Stimulated activated naive CD4-positive, alpha-beta T cell treated with Interleukin-2 at 50 U/mL for 16 hours (primary cell): Measurements from ENCODE around the gene TEX53.

Experiments
- DNase-seq: peaks from one replicate; lab custom pipeline; 2025; lab: John Stamatoyannopoulos, UW

TEX53 gene

GRCh38 chr9:114678795-114679194, 21.2 kb upstream of the TEX53 start:
- no peak for DNase-seq

GRCh38 chr9:114678130-114678529, 20.5 kb upstream of the TEX53 start:
- DNase-seq: no peak

- DNase-seq: no peak
Measured at GRCh38 chr9:114677418-114677817, 19.8 kb upstream of the TEX53 start.

- DNase-seq: no peak
Measured at GRCh38 chr9:114676901-114677300, 19.3 kb upstream of the TEX53 start.

- no peak for DNase-seq
Measured at GRCh38 chr9:114674798-114675540, 17.4 kb upstream of the TEX53 start.

- no peak for DNase-seq
Measured at GRCh38 chr9:114674076-114674797, 16.6 kb upstream of the TEX53 start.

- DNase-seq: no peak
Measured at GRCh38 chr9:114671605-114672004, 14.0 kb upstream of the TEX53 start.

- no peak for DNase-seq
Measured at GRCh38 chr9:114669961-114670360, 12.4 kb upstream of the TEX53 start.

GRCh38 chr9:114668146-114668545, 10.5 kb upstream of the TEX53 start:
- DNase-seq: no peak

- no peak for DNase-seq
Measured at GRCh38 chr9:114666851-114667250, 9.2 kb upstream of the TEX53 start.

- DNase-seq: no peak
Measured at GRCh38 chr9:114666401-114666800, 8.8 kb upstream of the TEX53 start.

GRCh38 chr9:114664181-114664580, 6.6 kb upstream of the TEX53 start:
- no peak for DNase-seq

GRCh38 chr9:114662081-114662989, 4.7 kb upstream of the TEX53 start:
- peak; percentile 33 for DNase-seq

GRCh38 chr9:114656301-114656700, 1.3 kb downstream of the TEX53 start:
- no peak for DNase-seq

- DNase-seq: no peak
Measured at GRCh38 chr9:114655689-114656088, 1.9 kb downstream of the TEX53 start.

- peak; percentile 69 for DNase-seq
Measured at GRCh38 chr9:114653556-114654159, 3.9 kb downstream of the TEX53 start.

GRCh38 chr9:114652776-114653555, 4.6 kb downstream of the TEX53 start:
- DNase-seq: no peak

GRCh38 chr9:114643896-114644295, 13.7 kb downstream of the TEX53 start:
- no peak for DNase-seq

GRCh38 chr9:114643001-114643400, 14.6 kb downstream of the TEX53 start:
- no peak for DNase-seq

- DNase-seq: no peak
Measured at GRCh38 chr9:114641967-114642366, 15.6 kb downstream of the TEX53 start.

GRCh38 chr9:114638404-114638803, 19.2 kb downstream of the TEX53 start:
- DNase-seq: no peak
